K562 (cell line): ENCODE data around the gene EIF3J. TPM values are rescaled to one million over a fixed set of nuclear protein-coding genes. Genes with fewer than 3 reads are reported as not detected.

Source experiments
- ATAC-seq: fragments of 200-7000 bp; cut with Tn5 transposase; 3 replicates; pipeline ENCODE4 v1.9.1; 2020; ENCODE audit warnings: moderate library complexity
- BruUV-seq: library from RNA; stranded (reverse); fragments of 400-500 nt; replicated peaks from 2 replicates; lab custom pipeline; 2021; lab: Mats Ljungman, UMichigan
- CTCF ChIA-PET: fragments of 300-600 bp; formaldehyde crosslinking; extraction: SDS; loops from one replicate; lab custom pipeline; 2021; ENCODE audit warnings: low intra/inter-chr PET ratio; lab: Yijun Ruan, JAX
- POLR2A ChIA-PET: fragments of 300-600, 350-650 bp; sonication (Branson Sonifier 250); formaldehyde crosslinking; extraction: SDS; loops from one replicate; lab custom pipeline; 2021; ENCODE audit warnings: antibody characterized with exemption, inconsistent platforms; lab: Yijun Ruan, JAX
- DNase-seq, 4 experiments: peaks; one replicate each; pipeline versions ENCODE4 v3.0.0 to v3.0.0-alpha.2; 2011 to 2018; ENCODE audit warnings: low spot score in 3 of 4, mixed read lengths in 3 of 4; ENCODE audit errors: extremely low read depth in 1 of 4
- FAIRE-seq: peaks from 2 replicates; lab custom pipeline; 2011; peaks lifted over from hg19 to GRCh38; lab: Jason Lieb, UNC
- H2AFZ ChIP-seq: 2 replicates; pipeline ENCODE4 v1.6.0; 2011; ENCODE audit warnings: low read depth, low read length, control low read depth, inconsistent platforms
- H3K27ac ChIP-seq: fragments of 200-600 bp; 3 replicates; pipeline ENCODE4 v1.8.0; 2011; ENCODE audit warnings: low read depth, mild to moderate bottlenecking, control low read depth, inconsistent platforms, low read length, moderate library complexity, mixed read lengths; ENCODE audit errors: extremely low read depth
- H3K27me3 ChIP-seq, 2 experiments: fragments of 300-600 bp in 1 of 2; 2 replicates in 1 of 2; 3 replicates in 1 of 2; pipeline versions ENCODE4 v1.6.0 to v1.8.0; 2011; ENCODE audit warnings: inconsistent platforms in 2 of 2, low read length in 2 of 2, mild to moderate bottlenecking in 1 of 2, mixed read lengths in 1 of 2, moderate library complexity in 1 of 2; ENCODE audit not compliant: control insufficient read depth in 2 of 2, insufficient read depth in 2 of 2
- H3K36me3 ChIP-seq: fragments of 300-600 bp; 3 replicates; pipeline ENCODE4 v1.8.0; 2011; ENCODE audit warnings: mild to moderate bottlenecking, low read length, inconsistent platforms; ENCODE audit not compliant: control insufficient read depth, insufficient read depth
- H3K4me1 ChIP-seq, 2 experiments: fragments of 200-600 bp in 1 of 2; replicated peaks in 1 of 2; 2 replicates in 1 of 2; 3 replicates in 1 of 2; pipeline versions ENCODE4 v1.5.1 to v1.8.0; 2011; ENCODE audit warnings: inconsistent platforms in 2 of 2, low read length in 2 of 2, mild to moderate bottlenecking in 1 of 2, mixed read lengths in 1 of 2, moderate library complexity in 1 of 2; ENCODE audit not compliant: control insufficient read depth in 2 of 2, insufficient read depth in 2 of 2
- H3K4me2 ChIP-seq: 2 replicates; pipeline ENCODE4 v1.6.1; 2011; ENCODE audit warnings: low read length, control low read depth, inconsistent platforms, mixed read lengths; ENCODE audit not compliant: insufficient read depth
- H3K4me3 ChIP-seq: fragments of 200-600 bp; sonication (generic), shearing (Covaris generic); 2 replicates; pipeline ENCODE4 v1.5.1; 2016; ENCODE audit warnings: control low read depth, inconsistent platforms
- H3K79me2 ChIP-seq: fragments of 200-600 bp; 3 replicates; pipeline ENCODE4 v1.8.0; 2011; ENCODE audit warnings: low read length, inconsistent platforms; ENCODE audit not compliant: control insufficient read depth, insufficient read depth
- H3K9ac ChIP-seq, 2 experiments: 2 replicates each; pipeline versions ENCODE4 v1.6.0 to v1.6.1; 2011; ENCODE audit warnings: low read depth in 2 of 2, low read length in 2 of 2, control low read depth in 1 of 2, inconsistent platforms in 1 of 2, mild to moderate bottlenecking in 1 of 2, mixed read lengths in 1 of 2; ENCODE audit not compliant: insufficient read depth in 1 of 2
- H3K9me1 ChIP-seq: one replicate; pipeline ENCODE4 v1.6.0; 2011; ENCODE audit warnings: inconsistent platforms, mild to moderate bottlenecking, low read length, moderate library complexity; ENCODE audit not compliant: control insufficient read depth, insufficient read depth
- H3K9me3 ChIP-seq: replicated peaks from 2 replicates; pipeline ENCODE4 v1.5.1; 2011; ENCODE audit warnings: low read depth, low read length, inconsistent platforms; ENCODE audit not compliant: control insufficient read depth, insufficient read depth
- H4K20me1 ChIP-seq: replicated peaks from 2 replicates; pipeline ENCODE4 v1.6.1; 2011; ENCODE audit warnings: low read length, inconsistent platforms, mixed read lengths; ENCODE audit not compliant: control insufficient read depth, insufficient read depth
- ESRRB ChIP-seq: fragments of 250-450 bp; sonication (Bioruptor Pico); IDR thresholded peaks from 2 replicates; pipeline ENCODE4 v1.5.0; 2020; ENCODE audit warnings: mild to moderate bottlenecking, moderate library complexity, borderline replicate concordance
- NBN ChIP-seq: fragments of 450-650 bp; IDR thresholded peaks from 2 replicates; pipeline ENCODE4 v1.6.1; 2016; ENCODE audit warnings: low read depth, mild to moderate bottlenecking
- NEUROD1 ChIP-seq: fragments of 150-350 bp; IDR thresholded peaks from 2 replicates; pipeline ENCODE4 v1.6.1; 2014; ENCODE audit warnings: borderline replicate concordance, low read length, low read depth; ENCODE audit not compliant: partially characterized antibody
- PATZ1 ChIP-seq: fragments of 250-450 bp; sonication (Bioruptor Pico); IDR thresholded peaks from 2 replicates; pipeline ENCODE4 v1.5.0; 2020; ENCODE audit warnings: mild to moderate bottlenecking, borderline replicate concordance
- RBM17 ChIP-seq: fragments of 200-400 bp; formaldehyde crosslinking; IDR thresholded peaks from 2 replicates; pipeline ENCODE4 v1.6.1; 2017; ENCODE audit warnings: low read depth, mild to moderate bottlenecking, low read length, borderline replicate concordance
- SAP30 ChIP-seq: fragments of 200-600 bp; sonication (generic); IDR thresholded peaks from 2 replicates; pipeline ENCODE4 v1.6.1; 2012; ENCODE audit warnings: borderline replicate concordance, low read depth, mild to moderate bottlenecking, moderate library complexity, low read length, control low read depth, inconsistent platforms; ENCODE audit not compliant: insufficient read depth, poor library complexity, severe bottlenecking
- SMAD1 ChIP-seq: fragments of 150-350 bp; IDR thresholded peaks from 2 replicates; pipeline ENCODE4 v1.6.1; 2014; ENCODE audit warnings: low read length, low read depth; ENCODE audit not compliant: partially characterized antibody
- SMAD4 ChIP-seq: fragments of 250-450 bp; sonication (Bioruptor Pico); conservative IDR thresholded peaks from 2 replicates; pipeline ENCODE4 v1.8.0; 2021; ENCODE audit warnings: inconsistent platforms, mild to moderate bottlenecking, moderate library complexity
- TAL1 ChIP-seq: fragments of 450-650 bp; IDR thresholded peaks from 2 replicates; pipeline ENCODE4 v1.6.1; 2016; ENCODE audit warnings: mild to moderate bottlenecking
- TCFL5 ChIP-seq: fragments of 250-450 bp; sonication (Bioruptor Pico); conservative IDR thresholded peaks from 2 replicates; pipeline ENCODE4 v1.6.1; 2021; ENCODE audit warnings: mild to moderate bottlenecking, moderate library complexity, matching md5 sums
- TEAD4 ChIP-seq, 2 experiments: sonication (generic) in 1 of 2; formaldehyde crosslinking in 1 of 2; IDR thresholded peaks; 2 replicates each; pipeline versions ENCODE4 v1.6.1 to v1.8.0; 2012 to 2022; ENCODE audit warnings: borderline replicate concordance in 1 of 2, inconsistent platforms in 1 of 2, low read length in 1 of 2, mild to moderate bottlenecking in 1 of 2, missing genetic modification reagents in 1 of 2
- TFAP4 ChIP-seq: sonication (generic); formaldehyde crosslinking; IDR thresholded peaks from 2 replicates; pipeline ENCODE4 v1.8.0; 2022; ENCODE audit warnings: missing genetic modification reagents, mild to moderate bottlenecking, moderate library complexity, borderline replicate concordance
- TOE1 ChIP-seq, 2 experiments: fragments of 450-650 bp in 1 of 2; sonication (generic) in 1 of 2; formaldehyde crosslinking in 1 of 2; IDR thresholded peaks; 2 replicates each; pipeline versions ENCODE4 v1.7.1 to v1.8.0; 2016 to 2022; ENCODE audit warnings: borderline replicate concordance in 2 of 2, mild to moderate bottlenecking in 2 of 2, antibody characterized with exemption in 1 of 2, inconsistent platforms in 1 of 2, low read depth in 1 of 2, missing genetic modification reagents in 1 of 2, moderate library complexity in 1 of 2
- ZBTB2 ChIP-seq: fragments of 450-650 bp; IDR thresholded peaks from 2 replicates; pipeline ENCODE4 v1.6.1; 2016; ENCODE audit warnings: antibody characterized with exemption
- ZNF57 ChIP-seq: fragments of 450-650 bp; formaldehyde crosslinking; IDR thresholded peaks from 2 replicates; pipeline ENCODE4 v1.4.0; 2020; ENCODE audit warnings: mild to moderate bottlenecking, moderate library complexity
- WGBS: fragments of 100-300 bp; shearing (Covaris generic); methylation state at CpG from one replicate; pipeline ENCODE4 v1.1.6; 2016; ENCODE audit warnings: low coverage, mixed read lengths; ENCODE audit not compliant: insufficient coverage; ENCODE audit errors: missing lambda C conversion rate; 5-methylcytosine and 5-hydroxymethylcytosine counted together
- in situ Hi-C: fragments of 300-500 bp; cut with MboI; formaldehyde crosslinking; loops from 4 replicates; pipeline ENCODE4 v1.15.0; 2018; ENCODE audit warnings: inconsistent platforms, mixed read lengths
- intact Hi-C: fragments of 100-400 bp; cut with micrococcal nuclease; formaldehyde crosslinking; loops from 2 replicates; pipeline ENCODE4 v1.14.2; 2022
- polyA plus RNA-seq, 8 experiments: library from polyadenylated mRNA; depleted of rRNA in 4 of 8; stranded (reverse) in 5 of 8; unstranded in 3 of 8; fragments of >200 nt; fragmentation: Nextera tagmentation in 2 of 8; fragmentation: Illumina TruSeq in 1 of 8; extraction: Ambion mirVana in 2 of 8; extraction: Trizol in 1 of 8; gene quantifications; 2 replicates each; pipeline versions ENCODE4 v1.2.1 to v1.2.3, GENCODE V29; 2011 to 2014; ENCODE audit warnings: inconsistent platforms in 1 of 8, missing spikeins in 1 of 8
- total RNA-seq, 7 experiments: library from RNA; depleted of rRNA in 6 of 7; stranded (reverse); fragments of >200 nt in 6 of 7; fragmentation: Illumina TruSeq in 2 of 7; extraction: Trizol in 2 of 7; gene quantifications; 2 replicates each; pipeline versions ENCODE4 v1.2.1 to v1.2.3, GENCODE V29; 2011 to 2021; ENCODE audit warnings: low replicate concordance in 1 of 7

EIF3J gene
- total and polyA plus RNA-seq, 9 of the 15 experiments (the other 6 are each of a cell fraction or from before 2014, with no cell fraction given): 44.2 to 217 (median 151) TPM

GRCh38 chr15:44535092-44535491 is 1.9 kb upstream of the EIF3J start:
- peaks cover 27% of the 10 kb centered on the region for H3K36me3 ChIP-seq
- no peak overlapping the region for H2AFZ ChIP-seq
- FAIRE-seq: no peak
- POLR2A ChIA-PET: no interaction called here
- in situ Hi-C loops: no loop called here
- H3K9ac ChIP-seq: no peak overlapping the region
- BruUV-seq: no TSS peak
- 0 out of 2 replicates have a peak overlapping the region, but pooled peaks have one; percentile 97 for H3K4me2 ChIP-seq
- H3K4me3 ChIP-seq: peak overlapping the region; percentile 99; the same call in 1 of the 2 replicates
- H4K20me1 ChIP-seq: 0 out of 2 replicates have a peak, but pooled peaks cover 5% of the 10 kb centered on the region
- no peaks in the 10 kb centered on the region for H3K9me1 ChIP-seq
- H3K9me3 ChIP-seq: no peaks in the 10 kb centered on the region
- DNase-seq: no peak
- TF ChIP-seq NEUROD1 (no peak), NBN (no peak), PATZ1 (CRISPR knock-in tag) (no peak), SMAD4 (CRISPR knock-in tag) (no peak), ZBTB2 (no peak), TOE1 (IDR thresholded peaks at IDR 0.05; ENCODE audit: borderline replicate concordance) (no peak), TOE1 (CRISPR knock-in tag; IDR thresholded peaks at IDR 0.05; ENCODE audit: borderline replicate concordance, low read depth) (no peak), TCFL5 (CRISPR knock-in tag) (no peak), ESRRB (CRISPR knock-in tag) (no peak), RBM17 (no peak), TAL1 (no peak), TEAD4 (IDR thresholded peaks at IDR 0.05; ENCODE audit: low read length) (no peak), TEAD4 (CRISPR knock-in tag; IDR thresholded peaks at IDR 0.05; ENCODE audit: borderline replicate concordance) (no peak), ZNF57 (CRISPR knock-in tag) (no peak), SMAD1 (no peak), SAP30 (no peak), TFAP4 (CRISPR knock-in tag) (no peak)
- TF ChIP-seq, all 486 proteins: peak for 0
- intact Hi-C loops: loop anchor here (10.0 kb wide), 1 partner anchor 320 kb away; no protein-coding TSS in a partner anchor
- CTCF ChIA-PET: no interaction called here
- Histone ChIP-seq H3K27ac (no peak overlapping the region), H3K27me3 (no peaks in the 10 kb centered on the region), H3K79me2 (peaks cover 51% of the 10 kb centered on the region), H3K4me1 (peaks cover 0 to 23% of the 10 kb centered on the region in 2 experiments; a peak in 4 of 5 replicates)
- no peak for ATAC-seq
- 92% methylated on average over 8 of the region's 8 CpGs for WGBS
